ENCODE results near the gene GATD1.

GATD1 gene

DNA sequence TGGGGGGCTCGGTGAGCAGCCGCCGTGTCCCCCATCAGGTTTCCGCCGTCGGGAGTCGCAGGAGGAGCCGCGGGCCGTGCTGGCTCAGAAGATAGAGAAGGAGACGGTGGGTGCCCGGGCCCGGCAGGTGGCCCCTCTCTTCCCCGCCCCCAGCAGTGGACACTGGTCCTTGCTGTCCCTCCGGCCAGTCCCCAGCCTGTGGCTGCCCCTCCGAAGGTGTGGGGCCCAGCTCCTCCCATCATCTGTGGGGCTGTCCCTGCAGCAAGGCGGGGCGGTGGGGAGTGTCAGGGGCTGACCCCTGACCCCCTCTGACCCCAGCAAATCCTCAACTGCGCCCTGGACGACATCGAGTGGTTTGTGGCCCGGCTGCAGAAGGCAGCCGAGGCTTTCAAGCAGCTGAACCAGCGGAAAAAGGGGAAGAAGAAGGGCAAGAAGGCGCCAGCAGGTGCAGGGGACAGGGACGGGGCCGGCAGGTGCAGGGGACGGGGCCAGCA is 56.0 kb downstream of the GATD1 start (continued):
- TF ChIP-seq, protein P1, sequence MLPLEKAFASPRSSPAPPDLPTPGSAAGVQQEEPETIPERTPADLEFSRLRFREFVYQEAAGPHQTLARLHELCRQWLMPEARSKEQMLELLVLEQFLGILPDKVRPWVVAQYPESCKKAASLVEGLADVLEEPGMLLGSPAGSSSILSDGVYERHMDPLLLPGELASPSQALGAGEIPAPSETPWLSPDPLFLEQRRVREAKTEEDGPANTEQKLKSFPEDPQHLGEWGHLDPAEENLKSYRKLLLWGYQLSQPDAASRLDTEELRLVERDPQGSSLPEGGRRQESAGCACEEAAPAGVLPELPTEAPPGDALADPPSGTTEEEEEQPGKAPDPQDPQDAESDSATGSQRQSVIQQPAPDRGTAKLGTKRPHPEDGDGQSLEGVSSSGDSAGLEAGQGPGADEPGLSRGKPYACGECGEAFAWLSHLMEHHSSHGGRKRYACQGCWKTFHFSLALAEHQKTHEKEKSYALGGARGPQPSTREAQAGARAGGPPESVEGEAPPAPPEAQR (tag by site-specific recombination; IDR thresholded peaks at IDR 0.05): no peak
- no peak for TF ChIP-seq ZFHX2 (tag by site-specific recombination; conservative IDR thresholded peaks at IDR 0.05)
- TF ChIP-seq ZBTB1 (tag by site-specific recombination; IDR thresholded peaks at IDR 0.05): no peak
- no peak for TF ChIP-seq ZNF138 (tag by site-specific recombination; IDR thresholded peaks at IDR 0.05; ENCODE audit: borderline replicate concordance)
- TF ChIP-seq KLF10 (tag by site-specific recombination; IDR thresholded peaks at IDR 0.05): no peak
- no peak for TF ChIP-seq ZSCAN30 (tag by site-specific recombination; IDR thresholded peaks at IDR 0.05)
- no peak for TF ChIP-seq ZSCAN16 (tag by site-specific recombination; IDR thresholded peaks at IDR 0.05)
- no peak for TF ChIP-seq ZNF792 (tag by site-specific recombination; IDR thresholded peaks at IDR 0.05)
- TF ChIP-seq ZNF837 (tag by site-specific recombination; IDR thresholded peaks at IDR 0.05): no peak

DNA sequence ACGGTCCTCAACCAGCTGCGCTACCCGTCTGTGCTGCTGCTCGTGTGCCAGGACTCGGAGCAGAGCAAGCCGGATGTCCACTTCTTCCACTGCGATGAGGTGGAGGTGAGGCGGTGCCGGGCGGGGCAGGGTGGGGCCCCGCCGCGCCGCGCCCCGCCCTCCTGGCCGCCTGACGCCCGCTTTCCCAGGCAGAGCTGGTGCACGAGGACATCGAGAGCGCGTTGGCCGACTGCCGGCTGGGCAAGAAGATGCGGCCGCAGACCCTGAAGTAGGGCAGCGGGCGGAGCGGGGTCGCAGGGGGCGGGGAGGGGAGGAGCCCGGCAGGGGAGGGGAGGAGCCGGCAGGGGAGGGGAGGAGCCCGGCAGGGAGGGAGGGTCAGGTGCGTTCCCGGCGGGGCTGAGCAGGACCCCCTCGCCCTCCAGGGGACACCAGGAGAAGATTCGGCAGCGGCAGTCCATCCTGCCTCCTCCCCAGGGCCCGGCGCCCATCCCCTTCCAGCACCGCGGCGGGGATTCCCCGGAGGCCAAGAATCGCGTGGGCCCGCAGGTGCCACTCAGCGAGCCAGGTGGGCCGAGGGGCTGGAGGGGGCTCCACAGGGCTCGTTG is 56.5 kb downstream of the GATD1 start:
- H3K4me1 ChIP-seq (ENCODE audit: control insufficient read depth, insufficient read depth, low read length): no peaks in the 10 kb centered on the region
- H3K36me3 ChIP-seq (ENCODE audit: control insufficient read depth in 2 of 2, insufficient read depth in 1 of 2, low read length in 2 of 2): no peaks in the 10 kb centered on the region
- ChIA-PET POLR2A (no interaction called here), CTCF (interaction anchor here (3.8 kb wide), 1 partner anchor 165 kb away, joined by 17 read pairs; no protein-coding TSS in a partner anchor)
- H3K27ac ChIP-seq (ENCODE audit: extremely low read depth, low read depth, low read length): no peak overlapping the region
- no peaks in the 10 kb centered on the region for H3K9me3 ChIP-seq (ENCODE audit: control insufficient read depth, insufficient read depth, low read depth, low read length)
- no peak overlapping the region for H3K4me3 ChIP-seq (ENCODE audit: low read depth, low read length)
- 0 out of 2 replicates have a peak, but pooled peaks have one; percentile 22 for TF ChIP-seq KLF1 (tag by site-specific recombination; IDR thresholded peaks at IDR 0.05)
- TF ChIP-seq ZNF548 (tag by site-specific recombination; IDR thresholded peaks at IDR 0.05): no peak

DNA sequence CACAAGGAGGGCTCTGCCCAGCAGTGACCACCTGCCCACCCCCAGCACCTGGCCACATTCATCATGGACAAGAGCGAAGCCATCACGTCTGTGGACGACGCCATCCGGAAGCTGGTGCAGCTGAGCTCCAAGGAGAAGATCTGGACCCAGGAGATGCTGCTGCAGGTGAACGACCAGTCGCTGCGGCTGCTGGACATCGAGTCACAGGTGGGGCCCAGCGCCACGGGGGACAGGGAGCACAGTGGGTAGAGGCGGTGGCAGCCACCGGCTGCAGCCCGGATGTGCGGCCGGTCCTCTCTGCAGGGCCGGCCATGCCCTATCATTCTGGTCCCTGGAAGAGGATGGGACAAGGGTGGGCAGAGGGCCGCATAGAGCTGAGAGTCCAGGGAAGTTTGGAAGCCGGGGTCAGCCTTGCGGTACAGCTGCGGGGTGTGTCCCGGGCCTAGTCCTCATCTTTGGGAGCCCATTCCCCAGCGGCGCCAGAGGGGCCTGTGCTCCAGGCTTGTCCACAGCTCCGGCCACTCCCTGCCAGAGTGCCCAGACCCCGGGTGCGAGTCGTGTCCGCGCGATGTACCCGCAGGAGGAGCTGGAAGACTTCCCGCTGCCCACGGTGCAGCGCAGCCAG is 57.2 kb downstream of the GATD1 start:
- POLR2A ChIA-PET: interaction anchor here (0.9 kb wide), 1 partner anchor 13 kb away, joined by 3 read pairs; no protein-coding TSS in a partner anchor
- no peaks in the 10 kb centered on the region for H3K4me1 ChIP-seq (ENCODE audit: control insufficient read depth, insufficient read depth, low read length)
- H3K9me3 ChIP-seq (ENCODE audit: control insufficient read depth, insufficient read depth, low read depth, low read length): no peaks in the 10 kb centered on the region
- no peak overlapping the region for H3K27ac ChIP-seq (ENCODE audit: extremely low read depth, low read depth, low read length)
- H3K36me3 ChIP-seq (ENCODE audit: control insufficient read depth in 2 of 2, insufficient read depth in 1 of 2, low read length in 2 of 2): no peaks in the 10 kb centered on the region
- TF ChIP-seq ZNF776 (tag by site-specific recombination; IDR thresholded peaks at IDR 0.05; ENCODE audit: borderline replicate concordance) (no peak), ZNF133 (tag by site-specific recombination; IDR thresholded peaks at IDR 0.05) (no peak), ZNF768 (tag by site-specific recombination; IDR thresholded peaks at IDR 0.05) (no peak), ZNF10 (tag by site-specific recombination; IDR thresholded peaks at IDR 0.05) (no peak)
- CTCF ChIA-PET: interaction anchor here (0.6 kb wide), 1 partner anchor 135 kb away, joined by 3 read pairs; no protein-coding TSS in a partner anchor
- no peak overlapping the region for H3K4me3 ChIP-seq (ENCODE audit: low read depth, low read length)

DNA sequence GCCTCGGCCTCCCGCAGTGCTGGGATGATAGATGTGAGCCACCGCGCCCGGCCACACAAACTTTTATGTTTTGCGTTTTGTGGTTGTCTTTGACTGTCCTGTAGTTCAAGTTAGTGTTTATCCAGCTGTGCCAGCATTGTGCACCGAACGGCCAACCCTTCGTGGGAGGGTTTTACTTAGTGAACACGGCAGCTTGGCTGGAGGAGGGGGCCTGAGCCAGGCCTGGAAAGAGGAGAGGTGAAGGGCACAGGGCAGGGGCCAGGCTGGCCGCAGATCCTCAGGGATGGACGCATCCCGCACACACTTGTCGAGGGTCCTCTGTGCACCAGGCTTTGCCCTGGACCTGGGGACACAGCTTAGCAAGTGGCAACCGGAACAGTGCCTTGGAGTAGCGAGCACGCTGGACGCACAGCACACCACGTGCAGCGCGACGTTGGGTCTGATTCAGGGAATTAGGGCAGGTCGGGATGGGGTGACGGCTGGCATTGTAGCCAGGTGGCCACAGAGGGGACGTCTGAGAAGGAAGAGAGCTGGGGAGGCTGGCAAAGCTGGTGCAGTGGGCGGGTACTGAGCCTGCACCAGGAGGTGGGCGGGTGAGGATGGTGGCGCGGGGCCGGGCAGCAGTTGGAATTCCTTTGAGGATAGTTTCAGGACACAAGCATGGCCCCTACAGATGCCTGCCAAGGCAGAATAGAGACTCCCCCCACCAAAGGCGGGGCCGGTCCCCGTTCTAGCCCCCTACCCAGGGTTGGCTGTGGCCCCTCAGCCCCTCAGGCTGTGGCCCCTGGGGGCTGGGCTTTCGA is 57.9 kb downstream of the GATD1 start:
- Histone ChIP-seq H3K36me3 (ENCODE audit: control insufficient read depth in 2 of 2, insufficient read depth in 1 of 2, low read length in 2 of 2) (no peaks in the 10 kb centered on the region), H3K9me3 (ENCODE audit: control insufficient read depth, insufficient read depth, low read depth, low read length) (no peaks in the 10 kb centered on the region), H3K4me1 (ENCODE audit: control insufficient read depth, insufficient read depth, low read length) (no peaks in the 10 kb centered on the region), H3K4me3 (ENCODE audit: low read depth, low read length) (no peak overlapping the region), H3K27ac (ENCODE audit: extremely low read depth, low read depth, low read length) (no peak overlapping the region)
- ChIA-PET POLR2A (interaction anchor here (0.6 to 0.9 kb wide), 2 partner anchors 12 to 24 kb away, joined by 3 read pairs; partner anchors contain the start of gene DEAF1), CTCF (interaction anchor here (0.6 kb wide), 1 partner anchor 134 kb away, joined by 3 read pairs; no protein-coding TSS in a partner anchor)
- TF ChIP-seq, protein P2, sequence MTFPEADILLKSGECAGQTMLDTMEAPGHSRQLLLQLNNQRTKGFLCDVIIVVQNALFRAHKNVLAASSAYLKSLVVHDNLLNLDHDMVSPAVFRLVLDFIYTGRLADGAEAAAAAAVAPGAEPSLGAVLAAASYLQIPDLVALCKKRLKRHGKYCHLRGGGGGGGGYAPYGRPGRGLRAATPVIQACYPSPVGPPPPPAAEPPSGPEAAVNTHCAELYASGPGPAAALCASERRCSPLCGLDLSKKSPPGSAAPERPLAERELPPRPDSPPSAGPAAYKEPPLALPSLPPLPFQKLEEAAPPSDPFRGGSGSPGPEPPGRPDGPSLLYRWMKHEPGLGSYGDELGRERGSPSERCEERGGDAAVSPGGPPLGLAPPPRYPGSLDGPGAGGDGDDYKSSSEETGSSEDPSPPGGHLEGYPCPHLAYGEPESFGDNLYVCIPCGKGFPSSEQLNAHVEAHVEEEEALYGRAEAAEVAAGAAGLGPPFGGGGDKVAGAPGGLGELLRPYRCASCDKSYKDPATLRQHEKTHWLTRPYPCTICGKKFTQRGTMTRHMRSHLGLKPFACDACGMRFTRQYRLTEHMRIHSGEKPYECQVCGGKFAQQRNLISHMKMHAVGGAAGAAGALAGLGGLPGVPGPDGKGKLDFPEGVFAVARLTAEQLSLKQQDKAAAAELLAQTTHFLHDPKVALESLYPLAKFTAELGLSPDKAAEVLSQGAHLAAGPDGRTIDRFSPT (tag by site-specific recombination; IDR thresholded peaks at IDR 0.05): peak; percentile 30; the same call in 1 of the 2 replicates
- no peak for TF ChIP-seq ZNF132 (tag by site-specific recombination; IDR thresholded peaks at IDR 0.05; ENCODE audit: borderline replicate concordance)
- 0 out of 2 replicates have a peak, but pooled peaks have one; percentile 20 for TF ChIP-seq GLIS1 (tag by site-specific recombination; IDR thresholded peaks at IDR 0.05)

Measured in HEK293 (cell line).